22Rv1 (cell line): ENCODE measurements around the gene GREB1.

Source experiments
- CTCF ChIP-seq: fragments of 450-650 bp; IDR thresholded peaks from 2 replicates; pipeline ENCODE4 v1.5.1; 2017; ENCODE audit warnings: mild to moderate bottlenecking
- ZFX ChIP-seq: fragments of 450-650 bp; IDR thresholded peaks from 2 replicates; pipeline ENCODE4 v1.6.1; 2017; ENCODE audit warnings: antibody characterized with exemption, borderline replicate concordance

GRCh38 chr2:11562476-11562875, 28.6 kb downstream of the GREB1 start:
- TF ChIP-seq CTCF: no peak
- no peak for TF ChIP-seq ZFX
